ENCODE measurements around the gene GRWD1. TPM values are rescaled to one million over a fixed set of nuclear protein-coding genes. Genes with fewer than 3 reads are reported as not detected.
A peak's percentile ranks its signal among the peaks of the same experiment; 100 is the strongest.

GRWD1 gene
- total and polyA plus RNA-seq, 2 of the 8 experiments (the other 6 are each of a cell fraction or from before 2014, with no cell fraction given): 36.9 to 61.9 TPM

DNA sequence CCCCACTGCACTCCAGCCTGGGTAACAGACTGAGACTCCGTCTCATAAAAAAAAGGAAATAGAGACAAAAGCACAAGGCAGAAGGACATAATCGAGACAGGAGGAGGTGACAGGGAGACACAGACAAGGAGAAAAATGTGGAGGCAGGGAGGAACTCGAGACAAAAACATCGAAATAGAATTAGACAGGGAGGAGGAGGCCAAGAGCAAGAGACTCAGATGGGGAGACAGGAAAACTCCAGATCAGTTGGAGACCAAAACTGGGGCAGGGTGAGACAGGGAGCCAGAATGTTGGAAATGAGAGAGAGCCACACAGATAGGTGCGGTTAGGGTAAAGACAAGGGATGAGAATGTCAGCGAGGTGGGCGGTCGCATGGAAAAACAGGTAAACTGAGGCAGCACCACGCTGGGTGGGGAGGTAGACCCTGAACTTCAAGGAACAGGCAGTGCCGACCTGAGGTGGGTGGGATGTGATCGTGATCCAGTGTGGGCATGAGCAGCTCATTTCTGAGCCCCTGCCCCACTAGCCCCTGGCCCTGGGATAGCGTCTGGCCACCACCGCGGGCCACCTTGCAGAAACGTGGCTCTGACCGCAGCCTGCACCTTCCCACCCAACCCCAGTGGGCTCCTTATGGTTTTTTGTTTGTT is 38.6 kb downstream of the GRWD1 start:
- H4K5ac ChIP-seq (ENCODE audit: insufficient read length, low read depth, low read length): no peak overlapping the region
- no peaks in the 10 kb centered on the region for H3K79me2 ChIP-seq (ENCODE audit: control insufficient read depth in 1 of 2, insufficient read depth in 2 of 2, low read length in 2 of 2)
- H3K9ac ChIP-seq (replicated peaks in 1 of 4; ENCODE audit: extremely low read depth in 1 of 4, low read depth in 3 of 4, low read length in 3 of 4): no peak overlapping the region
- no peak overlapping the region for H2BK120ac ChIP-seq (replicated peaks; ENCODE audit: low read depth, low read length)
- no peak overlapping the region for H3K56ac ChIP-seq (replicated peaks; ENCODE audit: insufficient read length, low read depth, low read length)
- ChIA-PET POLR2A (ENCODE audit: partially characterized antibody) (interaction anchor here (0.6 to 2.2 kb wide), 9 partner anchors 10 to 107 kb away, joined by 3 to 13 read pairs (median 3); no protein-coding TSS in a partner anchor), CTCF (ENCODE audit: partially characterized antibody) (no interaction called here)
- no peak overlapping the region for H2BK5ac ChIP-seq (ENCODE audit: low read depth, low read length)
- H2BK20ac ChIP-seq (ENCODE audit: low read length): no peak overlapping the region
- H3K27me3 ChIP-seq (replicated peaks in 1 of 4; ENCODE audit: control insufficient read depth in 3 of 4, extremely low read depth in 1 of 4, insufficient read depth in 3 of 4, low read length in 3 of 4): peaks cover 0 to 5% (median 3%) of the 10 kb centered on the region in 4 experiments; a peak in 3 of 7 replicates
- no peak overlapping the region for H3K18ac ChIP-seq (ENCODE audit: extremely low read depth, low read length)
- H4K20me1 ChIP-seq (replicated peaks in 1 of 2; ENCODE audit: control insufficient read depth in 1 of 2, insufficient read depth in 2 of 2, low read length in 2 of 2): peaks cover 3 to 7% of the 10 kb centered on the region in 2 experiments
- no peak overlapping the region for H4K91ac ChIP-seq (replicated peaks; ENCODE audit: insufficient read length, low read length)
- no peak overlapping the region for H3K23ac ChIP-seq (ENCODE audit: insufficient read length)
- peaks cover 0 to 13% (median 2%) of the 10 kb centered on the region in 4 experiments; a peak in 5 of 8 replicates for H3K36me3 ChIP-seq (ENCODE audit: control insufficient read depth in 2 of 4, insufficient read depth in 4 of 4, low read length in 3 of 4)
- H3K14ac ChIP-seq (ENCODE audit: insufficient read length): no peak overlapping the region
- peaks cover 3% of the 10 kb centered on the region; the same call in 1 of the 2 replicates for H3K23me2 ChIP-seq (ENCODE audit: low read depth, low read length)
- no peak overlapping the region for H2BK12ac ChIP-seq (ENCODE audit: low read depth, low read length)
- H4K8ac ChIP-seq (ENCODE audit: extremely low read depth, insufficient read depth, low read length): no peak overlapping the region
- H3K9me3 ChIP-seq (ENCODE audit: insufficient read depth in 2 of 2, low read depth in 1 of 2, low read length in 1 of 2): no peaks in the 10 kb centered on the region
- no peaks in the 10 kb centered on the region; the same call in 1 of the 2 replicates for H3K79me1 ChIP-seq (ENCODE audit: low read depth, low read length)
- DNase-seq (ENCODE audit: low read depth in 1 of 2, low spot score in 2 of 2) (no peak), FAIRE-seq (no peak)
- peaks cover 0 to 1% (median 0%) of the 10 kb centered on the region in 4 experiments; a peak in 1 of 7 replicates for H3K4me1 ChIP-seq (replicated peaks in 1 of 4; ENCODE audit: control insufficient read depth in 3 of 4, insufficient read depth in 4 of 4, low read length in 3 of 4)
- H2BK15ac ChIP-seq (ENCODE audit: low read length): no peak overlapping the region
- WGBS, 2 experiments (ENCODE audit: extremely low coverage in 1 of 2, insufficient coverage in 1 of 2, insufficient read length in 1 of 2, insufficient replicate concordance in 2 of 2, low coverage in 1 of 2, low lambda C conversion rate in 2 of 2, missing lambda C conversion rate in 1 of 2): 94% methylated on average over 16 of the region's 16 CpGs; no CpG with 5 or more reads in 1 of the 2 experiments
- no peak overlapping the region for H3K27ac ChIP-seq (ENCODE audit: low read depth, low read length)
- H2AFZ ChIP-seq (ENCODE audit: low read length): no peak overlapping the region
- H3K4me2 ChIP-seq (ENCODE audit: insufficient read depth in 1 of 2, low read depth in 2 of 2, low read length in 2 of 2): no peak overlapping the region
- no peak overlapping the region for H3K4me3 ChIP-seq (ENCODE audit: extremely low read depth in 1 of 4, insufficient read depth in 2 of 4, low read depth in 3 of 4, low read length in 4 of 4)
- H3K4ac ChIP-seq (replicated peaks; ENCODE audit: insufficient read length, low read depth, low read length): no peak overlapping the region
- H2AK5ac ChIP-seq (ENCODE audit: low read depth, low read length): no peak overlapping the region
- TF ChIP-seq YY1 (IDR thresholded peaks at IDR 0.05; ENCODE audit: low read depth, low read length): no peak
- TF ChIP-seq POLR2A (IDR thresholded peaks at IDR 0.05; ENCODE audit: control extremely low read depth in 1 of 2, low read depth in 2 of 2, low read length in 2 of 2): peak in 1 of 2 experiments; percentile 64; a peak in 2 of 3 replicates
- TF ChIP-seq SIX5 (IDR thresholded peaks at IDR 0.05; ENCODE audit: low read depth, low read length): no peak
- no peak for TF ChIP-seq EZH2 (IDR thresholded peaks at IDR 0.05; ENCODE audit: low read depth, low read length, severe bottlenecking)
- TF ChIP-seq RFX5 (IDR thresholded peaks at IDR 0.05; ENCODE audit: borderline replicate concordance, low read depth, low read length): no peak
- TF ChIP-seq EP300 (IDR thresholded peaks at IDR 0.05; ENCODE audit: borderline replicate concordance in 1 of 2, low read depth in 2 of 2, low read length in 2 of 2): no peak
- TF ChIP-seq PHF8 (conservative IDR thresholded peaks at IDR 0.05; ENCODE audit: low read depth, low read length): no peak
- peak; percentile 88 for TF ChIP-seq POLR2AphosphoS5 (IDR thresholded peaks at IDR 0.05; ENCODE audit: low read depth, low read length)
- TF ChIP-seq KDM5A (IDR thresholded peaks at IDR 0.05; ENCODE audit: low read length): no peak
- TF ChIP-seq KDM1A (IDR thresholded peaks at IDR 0.05; ENCODE audit: borderline replicate concordance, low read length): no peak
- no peak for TF ChIP-seq CHD1 (IDR thresholded peaks at IDR 0.05; ENCODE audit: low read depth, low read length)
- TF ChIP-seq BCL11A (IDR thresholded peaks at IDR 0.05; ENCODE audit: low read depth in 2 of 2, low read length in 2 of 2): no peak
- no peak for TF ChIP-seq SP2 (IDR thresholded peaks at IDR 0.05; ENCODE audit: low read length)
- TF ChIP-seq BACH1 (IDR thresholded peaks at IDR 0.05; ENCODE audit: low read length): no peak
